Pancreas (tissue), 10 donors: ENCODE results near the gene EDIL3. TPM values are rescaled to one million over a fixed set of nuclear protein-coding genes. Genes with fewer than 3 reads are reported as not detected.

ENCODE experiments used
- ATAC-seq, 4 donors: fragments of 200-7000 bp; cut with Tn5 transposase; one replicate each; pipeline versions ENCODE4 v1.8.0 to v1.9.1; 2020; ENCODE audit warnings: mild to moderate bottlenecking in 4 of 4, moderate library complexity in 4 of 4
- DNase-seq, 6 donors: peaks; one replicate each; pipeline ENCODE4 v3.0.0-alpha.2; 2020
- FAIRE-seq: peaks from 2 replicates; lab custom pipeline; 2012; peaks lifted over from hg19 to GRCh38; lab: Jason Lieb, UNC
- H3K27ac ChIP-seq, 4 donors: fragments of 200-600 bp; sonication (generic); 1 replicate in 3 of 4; 2 replicates in 1 of 4; pipeline versions ENCODE4 v1.5.0 to v1.8.0; 2020
- H3K27me3 ChIP-seq, 4 donors: fragments of 200-600 bp; one replicate each; pipeline ENCODE4 v1.8.0; 2021
- H3K36me3 ChIP-seq, 3 donors: fragments of 200-600 bp; sonication (generic) in 1 of 3; one replicate each; pipeline versions ENCODE4 v1.5.0 to v1.8.0; 2020 to 2021
- H3K4me1 ChIP-seq, 3 donors: fragments of 200-600 bp; one replicate each; pipeline ENCODE4 v1.8.0; 2021
- H3K4me3 ChIP-seq, 4 donors: fragments of 200-600 bp; sonication (generic) in 2 of 4; one replicate each; pipeline versions ENCODE4 v1.5.0 to v1.8.0; 2020 to 2021
- H3K9me3 ChIP-seq, 4 donors: fragments of 200-600 bp; one replicate each; pipeline ENCODE4 v1.8.0; 2021
- WGBS, 2 donors: extraction: QIAGEN DNeasy Blood & Tissue Kit; methylation state at CpG; one replicate each; pipeline ENCODE4 v1.1.7; 2013; 5-methylcytosine and 5-hydroxymethylcytosine counted together
- intact Hi-C, 3 donors: fragments of 100-400 bp; cut with DNase I; formaldehyde crosslinking; loops; one replicate each; pipeline versions ENCODE4 v1.11.1 to v1.14.2; 2022
- polyA plus RNA-seq, 2 donors: library from polyadenylated mRNA; stranded (reverse); fragments of 200-250 nt; gene quantifications; one replicate each; pipeline ENCODE4 v1.2.3, GENCODE V29; 2013
- total RNA-seq, 6 donors: library from RNA; stranded (reverse); fragmentation: NEBNext Ultra II Directional in 4 of 6; extraction: Animal tissue kit (Norgen Biotek cat#: 25700) in 4 of 6; gene quantifications; one replicate each; pipeline versions ENCODE4 v1.2.1 to v1.2.4, GENCODE V29; 2021 to 2023
- TF ChIP-seq, protein P1 (sequence below), 4 donors: fragments of 200-600 bp; sonication (generic) in 3 of 4; IDR thresholded peaks; one replicate each; pipeline versions ENCODE4 v1.5.0 to v1.8.0; 2021; ENCODE audit warnings: antibody characterized with exemption in 4 of 4
- donor health status: healthy with polysubstance abuse.
- donor health status: DM: no; HTN: no; CAD: no; lungs with moderate emphysema.
- donor health status: DM: no; HTN: no; CAD: no.
- donor health status: control.
- donor health status: control.
- donor health status: Bipolar disorder and iron deficiency.
- donor health status: DM: yes; HTN: yes; CAD: no.
- donor health status: DM: no; HTN: no; CAD: no.
- donor health status: DM: no; HTN: no; CAD: no.
- donor health status: DM: yes; HTN: yes; CAD: no.

EDIL3 gene
- total and polyA plus RNA-seq, 8 donors = 0.63 to 9.7 (median 1.7) TPM

DNA sequence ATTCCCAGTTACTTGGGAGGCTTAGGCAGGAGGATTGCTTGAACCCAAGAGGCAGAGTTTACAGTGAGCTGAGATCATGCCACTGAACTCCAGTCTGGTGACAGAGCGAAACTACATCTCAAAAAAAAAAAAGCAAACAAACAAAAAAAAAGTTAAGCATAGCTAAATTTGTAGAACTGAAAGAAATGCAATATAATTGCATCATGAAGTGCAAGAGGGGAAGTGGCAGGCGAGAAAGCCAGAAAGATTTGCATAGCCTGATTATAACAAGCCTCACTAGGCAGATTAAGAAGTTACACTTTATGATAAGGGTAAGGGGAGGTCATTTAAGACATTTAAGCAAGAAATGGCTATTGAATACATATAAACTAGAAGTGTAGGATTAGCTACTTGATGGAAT is 187.1 kb downstream of the EDIL3 start:
- no peak for ATAC-seq
- Histone ChIP-seq H3K36me3 (no peaks in the 10 kb centered on the region), H3K4me3 (no peak overlapping the region), H3K4me1 (no peaks in the 10 kb centered on the region), H3K9me3 (no peaks in the 10 kb centered on the region), H3K27ac (no peak overlapping the region), H3K27me3 (no peaks in the 10 kb centered on the region)
- DNase-seq = no peak
- intact Hi-C loops = no loop called here
- TF ChIP-seq, protein P1, sequence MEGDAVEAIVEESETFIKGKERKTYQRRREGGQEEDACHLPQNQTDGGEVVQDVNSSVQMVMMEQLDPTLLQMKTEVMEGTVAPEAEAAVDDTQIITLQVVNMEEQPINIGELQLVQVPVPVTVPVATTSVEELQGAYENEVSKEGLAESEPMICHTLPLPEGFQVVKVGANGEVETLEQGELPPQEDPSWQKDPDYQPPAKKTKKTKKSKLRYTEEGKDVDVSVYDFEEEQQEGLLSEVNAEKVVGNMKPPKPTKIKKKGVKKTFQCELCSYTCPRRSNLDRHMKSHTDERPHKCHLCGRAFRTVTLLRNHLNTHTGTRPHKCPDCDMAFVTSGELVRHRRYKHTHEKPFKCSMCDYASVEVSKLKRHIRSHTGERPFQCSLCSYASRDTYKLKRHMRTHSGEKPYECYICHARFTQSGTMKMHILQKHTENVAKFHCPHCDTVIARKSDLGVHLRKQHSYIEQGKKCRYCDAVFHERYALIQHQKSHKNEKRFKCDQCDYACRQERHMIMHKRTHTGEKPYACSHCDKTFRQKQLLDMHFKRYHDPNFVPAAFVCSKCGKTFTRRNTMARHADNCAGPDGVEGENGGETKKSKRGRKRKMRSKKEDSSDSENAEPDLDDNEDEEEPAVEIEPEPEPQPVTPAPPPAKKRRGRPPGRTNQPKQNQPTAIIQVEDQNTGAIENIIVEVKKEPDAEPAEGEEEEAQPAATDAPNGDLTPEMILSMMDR (IDR thresholded peaks at IDR 0.05) = no peak
- 51 to 82% methylated on average over 2 of the region's 2 CpGs for WGBS, 2 donors
- FAIRE-seq = no peak

DNA sequence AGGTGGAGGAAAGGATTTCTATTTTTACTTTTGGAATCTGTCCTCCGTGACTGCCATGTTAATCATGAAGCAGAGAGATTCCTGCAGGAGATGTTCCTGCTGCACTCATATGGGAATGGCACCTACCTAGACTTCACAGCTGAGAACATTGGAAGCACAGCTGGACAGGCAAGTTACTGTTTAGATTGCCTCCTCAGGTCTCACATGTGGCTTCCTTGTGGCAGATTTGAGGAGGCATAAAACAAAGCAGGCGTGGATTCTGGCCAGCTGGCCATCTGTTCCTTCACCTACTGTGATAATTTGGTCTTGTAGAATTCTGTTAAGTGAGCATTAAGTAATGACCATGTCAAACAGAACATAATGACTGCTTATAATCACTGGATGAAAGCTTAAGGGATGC is 193.4 kb downstream of the EDIL3 start:
- no peaks in the 10 kb centered on the region for H3K36me3 ChIP-seq
- TF ChIP-seq, protein P1 (IDR thresholded peaks at IDR 0.05) = no peak
- H3K27ac ChIP-seq = no peak overlapping the region
- peak in 2 of 6 donors; percentile 15 to 16 for DNase-seq
- ATAC-seq = peak in 3 of 4 donors; percentile 24 to 79 (median 51)
- no peaks in the 10 kb centered on the region for H3K4me1 ChIP-seq
- no peak overlapping the region for H3K4me3 ChIP-seq
- no peaks in the 10 kb centered on the region for H3K27me3 ChIP-seq
- no peaks in the 10 kb centered on the region for H3K9me3 ChIP-seq
- FAIRE-seq = no peak
- 26 to 30% methylated on average over 2 of the region's 2 CpGs for WGBS, 2 donors
- intact Hi-C loops = no loop called here

DNA sequence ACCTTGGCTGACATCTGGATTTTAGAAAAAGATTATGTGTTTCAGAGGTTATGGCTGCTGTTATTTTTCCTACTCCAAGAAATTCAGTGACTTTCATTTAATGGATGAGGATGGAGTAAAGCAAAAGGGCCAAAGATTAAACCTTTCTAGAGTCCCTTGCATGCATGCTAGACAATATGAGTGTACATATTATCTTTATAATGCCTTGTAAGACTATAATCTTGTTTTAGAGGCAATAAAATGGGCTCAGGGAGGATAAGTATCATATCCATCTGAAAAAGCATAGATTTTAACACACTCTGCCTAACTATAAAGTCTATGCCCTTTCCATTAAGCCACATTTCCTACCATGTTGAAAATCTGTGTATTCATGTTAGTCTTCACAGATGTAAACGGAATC is 199.8 kb downstream of the EDIL3 start:
- Histone ChIP-seq H3K36me3 (no peaks in the 10 kb centered on the region), H3K4me3 (no peak overlapping the region), H3K27ac (no peak overlapping the region), H3K27me3 (no peaks in the 10 kb centered on the region), H3K4me1 (no peaks in the 10 kb centered on the region), H3K9me3 (no peaks in the 10 kb centered on the region)
- ATAC-seq (no peak), DNase-seq (no peak), FAIRE-seq (no peak)
- intact Hi-C loops = no loop called here
- 73 to 77% methylated on average over 1 of the region's 1 CpG for WGBS, 2 donors
- TF ChIP-seq, protein P1 (IDR thresholded peaks at IDR 0.05) = no peak

DNA sequence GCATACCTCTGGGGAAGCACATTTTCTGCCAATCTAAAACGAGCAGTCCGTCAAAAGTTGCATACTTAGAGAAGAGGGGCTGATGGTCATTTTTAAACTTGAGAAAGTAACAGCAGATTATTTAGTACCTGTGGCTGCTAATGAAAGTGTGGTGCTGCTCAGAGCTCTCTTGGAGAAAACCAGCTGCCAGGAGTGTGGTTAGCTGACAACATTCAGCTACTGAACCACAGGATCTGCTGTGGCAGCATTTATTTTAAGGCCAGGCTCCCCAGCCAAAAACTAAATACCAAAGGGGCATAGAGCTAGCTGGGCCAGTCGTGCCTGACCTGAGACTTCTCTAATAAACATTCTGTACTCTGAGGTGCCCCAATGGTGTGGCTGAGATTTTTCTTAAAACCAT is 203.6 kb downstream of the EDIL3 start:
- 39 to 54% methylated on average over 3 of the region's 3 CpGs for WGBS, 2 donors
- Histone ChIP-seq H3K9me3 (no peaks in the 10 kb centered on the region), H3K4me3 (no peak overlapping the region), H3K4me1 (no peaks in the 10 kb centered on the region), H3K27me3 (no peaks in the 10 kb centered on the region), H3K27ac (no peak overlapping the region), H3K36me3 (no peaks in the 10 kb centered on the region)
- no peak for FAIRE-seq
- TF ChIP-seq, protein P1 (IDR thresholded peaks at IDR 0.05) = no peak
- intact Hi-C loops = no loop called here
- no peak for ATAC-seq
- DNase-seq = no peak

- DNase-seq = no peak
- no peaks in the 10 kb centered on the region for H3K27me3 ChIP-seq
- no peak overlapping the region for H3K4me3 ChIP-seq
- H3K36me3 ChIP-seq = no peaks in the 10 kb centered on the region
- no peaks in the 10 kb centered on the region for H3K9me3 ChIP-seq
- ATAC-seq = no peak
- intact Hi-C loops = no loop called here
- 66 to 78% methylated on average over 2 of the region's 2 CpGs for WGBS, 2 donors
- TF ChIP-seq, protein P1 (IDR thresholded peaks at IDR 0.05) = no peak
- no peak overlapping the region for H3K27ac ChIP-seq
- H3K4me1 ChIP-seq = no peaks in the 10 kb centered on the region
- FAIRE-seq = no peak
Measured at GRCh38 chr5:84168841-84169240, 215.8 kb downstream of the EDIL3 start.
